ENCODE results near the gene OR2B2. TPM values are rescaled to one million over a fixed set of nuclear protein-coding genes. Genes with fewer than 3 reads are reported as not detected.

Gene OR2B2
- total RNA-seq, 1 experiment from 2014 or later: not detected

DNA sequence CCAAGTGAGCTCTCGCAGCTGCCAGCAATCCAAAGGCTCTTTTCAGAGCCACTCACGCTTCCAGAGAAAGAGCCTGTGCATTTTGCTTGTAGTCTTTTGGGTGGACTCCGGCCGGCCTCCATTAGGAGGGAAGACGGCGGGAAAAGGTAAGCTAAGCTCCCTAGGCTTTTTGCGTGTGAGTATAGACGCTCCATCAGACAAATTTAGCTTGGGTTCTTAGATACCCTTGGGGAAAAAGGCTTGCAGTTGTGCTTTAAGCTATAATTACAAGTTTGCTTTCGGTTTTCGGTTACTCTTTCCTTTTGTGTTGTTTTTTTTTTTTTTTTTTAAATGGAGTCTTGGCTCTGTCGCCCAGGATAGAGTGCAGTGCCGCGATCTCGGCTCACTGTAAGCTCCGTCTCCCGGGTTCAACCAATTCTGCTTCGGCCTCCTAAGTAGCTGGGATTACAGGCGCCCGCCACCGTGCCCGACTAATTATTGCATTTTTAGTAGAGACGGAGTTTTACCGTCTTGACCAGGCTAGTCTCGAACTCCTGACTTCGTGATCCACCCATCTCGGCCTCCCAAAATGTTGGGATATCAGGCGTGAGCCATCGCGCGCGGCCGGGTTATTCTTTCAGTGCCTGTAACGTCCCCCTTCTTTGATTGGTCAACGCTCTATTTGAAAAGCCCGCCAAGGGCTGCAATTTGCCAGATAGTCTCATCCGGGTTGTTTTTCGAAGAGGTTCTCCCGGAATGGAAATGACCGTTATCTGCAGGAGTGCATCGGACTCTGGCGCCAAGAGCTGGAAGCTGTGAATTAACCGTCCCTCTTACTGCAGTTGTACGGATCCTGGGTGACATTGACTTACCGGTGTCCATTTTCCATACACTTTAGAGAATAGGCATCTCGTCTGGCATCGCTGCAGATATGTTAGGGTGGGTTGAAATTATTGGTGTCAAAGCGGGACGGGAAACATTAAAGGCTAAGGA lies 18.1 kb downstream of the OR2B2 start:
- DNase-seq (ENCODE audit: low spot score): peak; percentile 79

DNA sequence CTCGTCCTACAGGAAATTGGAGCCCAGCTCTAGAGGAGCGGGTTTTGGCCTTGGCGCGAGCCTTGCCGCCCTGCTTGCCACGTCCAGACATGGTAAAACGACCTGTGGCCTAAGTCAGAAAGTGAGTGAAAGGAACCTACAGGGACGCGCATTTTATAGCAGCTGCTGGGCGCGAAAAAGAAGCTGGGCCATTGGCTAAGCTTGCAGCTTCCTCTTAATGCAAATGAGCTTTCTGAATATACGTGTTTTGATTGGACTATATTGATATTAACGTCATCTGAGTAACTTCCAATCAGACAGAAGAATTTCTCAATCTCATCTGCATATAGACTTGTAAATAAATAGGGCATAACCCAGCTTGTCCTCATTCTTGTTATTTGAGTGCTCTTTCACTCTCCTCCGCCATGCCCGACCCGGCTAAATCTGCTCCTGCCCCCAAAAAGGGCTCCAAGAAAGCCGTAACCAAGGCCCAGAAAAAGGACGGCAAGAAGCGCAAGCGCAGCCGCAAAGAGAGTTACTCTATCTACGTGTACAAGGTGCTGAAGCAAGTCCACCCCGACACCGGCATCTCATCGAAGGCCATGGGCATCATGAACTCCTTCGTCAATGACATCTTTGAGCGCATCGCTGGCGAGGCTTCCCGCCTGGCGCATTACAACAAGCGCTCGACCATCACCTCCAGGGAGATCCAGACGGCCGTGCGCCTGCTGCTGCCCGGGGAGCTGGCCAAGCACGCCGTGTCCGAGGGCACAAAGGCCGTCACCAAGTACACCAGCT lies 18.9 kb downstream of the OR2B2 start:
- peak; percentile 99 for DNase-seq (ENCODE audit: low spot score)

DNA sequence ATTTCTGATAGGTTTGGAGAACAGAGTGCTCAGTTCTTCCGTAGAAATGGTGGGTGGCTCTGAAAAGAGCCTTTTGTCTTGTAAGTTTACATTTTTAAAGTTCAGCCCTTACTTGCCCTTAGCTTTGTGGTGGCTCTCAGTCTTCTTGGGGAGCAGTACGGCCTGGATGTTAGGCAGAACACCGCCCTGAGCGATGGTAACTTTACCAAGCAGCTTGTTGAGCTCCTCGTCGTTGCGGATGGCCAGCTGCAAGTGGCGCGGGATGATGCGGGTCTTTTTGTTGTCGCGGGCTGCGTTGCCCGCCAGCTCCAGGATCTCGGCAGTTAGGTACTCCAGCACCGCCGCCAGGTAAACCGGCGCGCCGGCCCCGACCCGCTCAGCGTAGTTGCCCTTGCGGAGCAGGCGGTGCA lies 19.5 kb downstream of the OR2B2 start:
- DNase-seq (ENCODE audit: low spot score): peak; percentile 8

DNA sequence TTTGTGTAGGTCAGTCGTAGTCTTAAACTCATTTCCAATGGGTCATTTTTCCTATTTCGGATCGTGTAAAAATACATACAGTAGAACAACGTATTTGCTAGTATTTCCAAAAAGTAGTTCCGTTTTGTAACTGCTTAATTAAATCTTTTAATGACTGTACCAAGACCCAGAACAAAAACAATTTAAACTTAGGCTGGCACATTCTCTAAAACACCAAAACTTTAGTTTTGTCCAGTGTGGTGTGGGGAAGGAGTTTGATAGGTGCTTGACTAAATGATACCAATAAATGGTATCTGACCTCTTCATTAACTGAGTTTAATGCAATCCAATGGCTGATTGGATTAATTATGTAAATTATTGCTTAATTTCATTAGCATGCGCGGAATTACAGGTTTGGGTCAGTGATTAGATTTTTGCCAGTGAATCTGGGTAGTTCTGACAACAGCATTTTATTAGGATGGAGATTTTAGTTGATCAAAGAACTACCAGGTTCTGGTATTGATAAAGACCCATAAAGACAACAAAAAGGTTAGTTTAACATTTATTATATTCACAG lies 20.8 kb downstream of the OR2B2 start:
- DNase-seq (ENCODE audit: low spot score): no peak

DNA sequence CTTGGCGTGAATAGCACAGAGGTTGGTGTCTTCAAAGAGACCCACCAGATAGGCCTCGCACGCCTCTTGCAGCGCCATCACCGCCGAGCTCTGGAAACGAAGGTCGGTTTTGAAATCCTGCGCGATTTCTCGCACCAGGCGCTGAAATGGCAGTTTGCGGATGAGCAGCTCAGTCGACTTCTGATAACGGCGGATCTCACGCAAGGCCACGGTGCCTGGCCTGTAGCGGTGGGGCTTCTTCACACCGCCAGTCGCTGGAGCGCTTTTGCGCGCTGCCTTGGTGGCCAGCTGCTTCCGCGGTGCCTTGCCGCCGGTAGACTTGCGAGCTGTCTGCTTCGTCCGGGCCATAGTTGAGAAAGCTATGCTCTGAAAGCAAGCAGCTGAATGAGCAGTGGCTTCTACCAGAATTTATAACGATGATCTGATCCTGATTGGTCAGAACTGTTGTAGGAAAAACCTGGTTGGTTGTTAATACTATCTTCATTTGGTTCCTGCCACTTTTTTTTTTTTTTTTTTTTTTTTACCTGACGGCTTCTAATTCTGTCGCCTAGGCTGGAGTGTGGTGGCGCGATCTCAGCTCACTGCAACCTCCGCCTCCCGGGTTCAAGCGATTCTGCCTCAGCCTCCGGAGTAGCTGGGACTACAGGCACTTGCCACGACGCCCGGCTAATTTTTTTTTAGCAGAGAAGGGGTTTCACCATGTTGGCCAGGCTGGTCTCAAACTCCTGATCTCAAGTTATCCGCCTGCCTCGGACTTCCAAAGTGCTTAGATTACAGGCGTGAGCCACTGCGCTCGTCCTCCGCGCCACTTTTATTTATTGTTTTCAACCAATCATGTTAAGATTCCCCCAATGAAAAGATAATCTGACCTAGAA lies 21.5 kb downstream of the OR2B2 start:
- peak; percentile 93 for DNase-seq (ENCODE audit: low spot score)

DNA sequence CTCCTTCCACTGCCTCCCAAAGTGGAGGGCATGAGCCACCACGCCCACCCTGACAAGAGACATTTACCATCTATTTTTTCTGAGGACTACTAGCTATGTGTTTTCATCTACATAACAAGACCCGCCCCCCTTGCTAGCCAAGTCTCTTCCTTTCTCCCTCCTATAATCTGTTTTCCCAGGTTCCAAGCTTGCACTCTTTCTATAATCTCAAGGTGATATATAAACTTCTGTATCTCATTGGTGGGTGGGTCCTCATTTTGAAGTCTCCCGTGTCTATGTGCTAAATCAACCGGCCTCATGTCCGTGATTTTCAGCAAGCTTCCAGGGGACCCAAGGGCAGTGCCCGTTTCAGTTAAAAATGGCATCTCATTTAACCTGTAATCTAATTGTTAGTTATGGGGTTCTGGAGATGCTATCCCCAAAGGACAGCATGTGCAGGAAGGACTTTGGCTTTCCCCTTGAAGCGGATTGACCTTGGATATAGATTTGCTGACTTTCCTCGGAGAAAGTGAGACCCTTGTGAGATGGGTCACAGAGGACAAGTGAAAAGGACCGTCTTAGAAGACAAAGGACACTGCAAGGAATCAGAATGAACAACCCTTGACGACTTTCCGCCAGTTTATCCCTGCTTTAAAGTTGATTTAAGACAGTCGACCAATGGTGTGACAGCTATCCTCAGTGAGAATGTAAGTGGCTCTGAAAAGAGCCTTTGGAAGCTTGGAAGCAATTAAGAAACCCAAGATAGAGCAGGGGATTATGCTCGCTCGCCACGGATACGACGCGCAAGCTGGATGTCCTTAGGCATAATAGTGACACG lies 22.4 kb downstream of the OR2B2 start:
- peak; percentile 21 for DNase-seq (ENCODE audit: low spot score)

DNA sequence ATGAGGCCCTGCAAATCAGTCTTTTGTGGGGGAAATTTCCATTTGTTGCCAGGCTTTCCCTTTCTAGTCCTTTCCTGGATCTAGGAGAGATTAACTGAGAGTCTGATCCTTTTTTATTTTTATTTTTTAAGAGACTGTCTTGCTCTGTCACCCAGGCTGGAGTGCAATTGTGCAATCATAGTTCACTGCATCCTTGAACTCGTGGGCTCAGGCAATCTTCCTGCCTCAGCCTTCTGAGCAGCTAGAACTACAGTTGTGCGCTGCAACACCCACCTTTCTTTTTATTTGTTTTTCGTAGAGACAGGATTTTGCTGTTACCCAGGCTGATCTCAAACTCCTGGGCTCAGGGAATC lies 22.9 kb downstream of the OR2B2 start:
- DNase-seq (ENCODE audit: low spot score): no peak

DNA sequence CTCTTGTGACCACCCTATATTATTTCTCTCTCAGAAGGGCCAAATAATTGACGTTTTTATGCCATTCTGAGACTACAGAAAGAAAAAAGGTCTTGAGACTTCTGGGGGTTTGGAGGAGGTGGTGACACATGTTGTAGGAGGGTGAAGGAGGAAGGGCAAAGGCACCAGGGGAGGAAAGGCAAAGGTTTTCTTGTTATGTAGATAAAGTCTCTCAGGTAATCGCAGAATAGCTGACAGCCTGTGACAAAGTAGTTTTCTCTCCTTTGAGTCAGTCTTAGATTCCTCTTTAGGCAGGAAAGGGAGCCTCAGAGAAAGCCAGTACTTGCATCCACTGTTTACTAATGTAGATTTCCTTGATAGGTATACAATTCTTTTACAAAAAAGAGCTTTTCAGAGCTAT lies 23.6 kb downstream of the OR2B2 start:
- DNase-seq (ENCODE audit: low spot score): no peak

DNA sequence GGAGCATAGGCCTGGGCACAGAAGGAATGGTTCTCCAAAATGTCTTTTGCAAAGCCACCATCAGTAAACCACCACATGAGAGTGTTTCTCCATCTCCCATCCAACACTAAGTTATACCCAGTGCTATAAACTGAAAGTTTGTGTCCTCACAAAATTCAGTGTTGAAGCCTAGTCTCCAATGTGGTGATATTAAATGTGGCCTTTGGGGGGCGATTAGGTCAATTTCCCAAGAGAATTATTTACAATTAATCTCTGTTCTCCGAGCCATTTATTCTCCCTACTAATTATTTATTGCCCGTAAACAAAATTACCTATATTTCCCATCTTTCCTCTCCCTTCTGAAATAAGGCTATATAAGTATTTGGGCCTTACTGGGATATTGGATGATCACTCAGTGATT lies 26.1 kb downstream of the OR2B2 start:
- DNase-seq (ENCODE audit: low spot score): no peak

DNA sequence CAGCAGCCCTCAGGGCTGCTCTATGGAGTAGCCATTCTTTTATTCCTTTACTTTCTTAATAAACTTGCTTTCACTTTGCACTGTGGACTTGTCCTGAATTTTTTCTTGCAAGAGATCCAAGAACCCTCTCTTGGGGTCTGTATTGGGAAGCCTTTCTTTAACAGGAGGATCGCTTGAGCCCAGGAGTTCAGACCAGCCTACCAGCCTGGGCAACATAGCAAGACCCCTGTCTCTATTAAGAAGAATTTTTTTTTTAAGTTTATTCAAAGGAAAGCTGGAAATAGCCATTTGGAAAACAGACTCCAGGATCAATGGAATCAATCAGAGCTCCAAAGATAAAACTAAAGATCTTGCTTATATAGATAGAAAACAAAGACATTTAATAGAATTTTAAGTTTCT lies 29.1 kb downstream of the OR2B2 start:
- DNase-seq (ENCODE audit: low spot score): no peak

DNA sequence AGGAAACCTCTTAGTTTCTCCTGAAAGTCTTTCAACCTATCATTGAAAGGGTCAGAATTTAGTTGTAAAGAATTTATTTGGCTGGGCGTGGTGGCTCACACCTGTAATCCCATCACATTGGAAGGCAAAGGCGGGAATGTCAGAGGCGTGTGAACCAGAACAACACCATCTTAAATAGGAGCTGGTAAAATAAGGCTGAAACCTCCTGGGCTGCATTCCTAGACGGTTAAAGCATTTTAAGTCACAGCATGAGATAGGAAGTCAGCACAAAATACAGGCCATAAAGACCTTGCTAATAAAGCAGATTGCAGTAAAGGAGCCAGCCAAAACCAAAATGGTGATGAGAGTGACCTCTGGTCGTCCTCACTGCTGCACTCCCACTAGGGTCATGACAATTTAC lies 29.6 kb downstream of the OR2B2 start:
- no peak for DNase-seq (ENCODE audit: low spot score)

DNA sequence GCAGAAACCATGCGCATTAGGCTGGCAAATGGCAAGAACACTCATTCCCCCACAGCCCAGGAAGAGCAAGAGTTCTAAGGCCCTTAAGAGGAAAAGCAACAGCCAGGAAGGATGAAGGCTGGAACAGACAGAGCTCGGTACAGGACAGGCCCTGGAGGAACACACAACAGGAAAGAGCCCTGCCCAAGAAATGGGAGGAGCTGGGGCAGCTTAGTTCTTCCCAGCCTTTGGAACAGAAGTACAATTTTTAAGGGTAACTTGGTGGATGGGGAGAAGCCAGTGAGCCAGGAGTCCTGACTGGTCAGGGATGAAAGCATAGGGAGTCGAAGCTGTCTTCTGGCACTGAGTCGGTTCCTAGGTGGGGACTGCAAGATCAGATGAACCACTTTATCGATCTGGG lies 32.4 kb downstream of the OR2B2 start:
- no peak for DNase-seq (ENCODE audit: low spot score)

DNA sequence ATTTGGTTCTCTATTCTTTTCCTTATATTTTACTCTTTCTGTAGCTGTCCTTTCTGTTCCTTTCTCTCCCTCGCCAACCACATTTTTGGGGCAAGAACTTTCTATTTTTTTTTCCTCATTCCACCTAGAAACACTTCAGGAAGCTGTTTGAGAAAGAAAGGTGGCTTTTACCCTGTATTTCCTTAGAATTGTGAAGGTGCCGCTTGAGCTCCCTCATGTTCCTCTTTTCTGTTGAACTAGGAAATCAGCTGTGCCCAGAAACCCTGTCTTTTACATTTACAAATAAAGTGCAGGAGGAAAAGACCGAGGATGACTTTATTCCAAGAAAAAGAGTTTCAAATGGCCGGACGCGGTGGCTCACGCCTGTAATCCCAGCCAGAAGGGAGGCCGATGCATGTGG lies 38.2 kb downstream of the OR2B2 start:
- no peak for DNase-seq (ENCODE audit: low spot score)

DNA sequence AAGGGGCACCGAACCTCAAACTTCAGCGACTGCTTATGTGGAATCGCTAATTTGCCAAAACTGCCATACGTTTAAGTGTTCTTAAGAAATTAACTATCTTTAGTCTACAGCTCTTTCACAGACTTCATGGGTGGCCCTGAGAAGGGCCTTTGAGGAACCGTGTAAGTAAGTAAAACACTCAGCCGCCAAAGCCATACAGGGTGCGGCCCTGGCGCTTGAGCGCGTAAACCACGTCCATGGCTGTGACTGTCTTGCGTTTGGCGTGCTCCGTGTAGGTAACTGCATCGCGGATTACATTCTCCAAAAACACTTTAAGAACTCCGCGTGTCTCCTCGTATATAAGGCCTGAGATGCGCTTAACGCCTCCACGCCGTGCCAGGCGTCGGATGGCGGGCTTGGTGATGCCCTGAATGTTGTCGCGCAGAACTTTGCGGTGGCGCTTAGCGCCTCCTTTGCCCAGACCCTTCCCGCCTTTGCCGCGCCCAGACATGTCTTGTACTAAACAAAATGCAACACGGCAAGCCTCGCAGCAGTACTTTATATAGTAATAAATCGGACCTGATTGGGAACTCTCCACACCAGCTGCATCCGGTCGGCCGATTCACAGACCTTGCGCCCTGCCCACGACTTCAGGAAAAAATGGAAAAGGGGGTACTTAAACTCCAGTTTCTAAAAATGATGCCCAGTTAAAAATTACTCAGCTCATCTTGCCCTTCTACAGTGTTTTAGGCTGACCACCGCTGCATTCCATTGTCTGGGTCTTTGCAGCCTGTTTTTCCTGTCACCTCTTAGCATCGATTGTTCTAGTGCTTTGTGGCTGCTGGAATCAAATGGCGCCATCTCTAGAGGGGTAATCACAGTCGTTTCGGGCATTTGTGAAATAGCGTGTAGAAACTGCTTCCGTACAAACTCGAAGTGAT lies 38.9 kb downstream of the OR2B2 start:
- DNase-seq (ENCODE audit: low spot score): no peak

DNA sequence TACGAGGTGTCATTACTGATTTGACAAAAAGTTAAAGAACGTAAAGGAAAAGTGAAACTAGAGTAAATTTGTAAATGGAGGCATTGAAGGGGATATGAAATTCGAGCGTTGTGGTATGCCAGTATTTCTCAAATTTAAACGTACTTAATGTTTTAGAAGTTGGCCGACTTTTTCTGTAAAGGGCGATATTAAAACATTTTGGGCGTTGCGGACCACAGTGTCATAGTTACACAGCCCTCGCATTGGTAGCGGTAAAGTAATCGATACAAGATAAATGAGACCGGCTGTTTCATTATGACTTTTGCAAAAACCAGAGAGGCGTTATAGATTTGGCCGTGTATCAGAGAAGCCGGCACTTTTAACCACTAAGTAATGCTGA lies 39.6 kb downstream of the OR2B2 start:
- no peak for DNase-seq (ENCODE audit: low spot score)

DNA sequence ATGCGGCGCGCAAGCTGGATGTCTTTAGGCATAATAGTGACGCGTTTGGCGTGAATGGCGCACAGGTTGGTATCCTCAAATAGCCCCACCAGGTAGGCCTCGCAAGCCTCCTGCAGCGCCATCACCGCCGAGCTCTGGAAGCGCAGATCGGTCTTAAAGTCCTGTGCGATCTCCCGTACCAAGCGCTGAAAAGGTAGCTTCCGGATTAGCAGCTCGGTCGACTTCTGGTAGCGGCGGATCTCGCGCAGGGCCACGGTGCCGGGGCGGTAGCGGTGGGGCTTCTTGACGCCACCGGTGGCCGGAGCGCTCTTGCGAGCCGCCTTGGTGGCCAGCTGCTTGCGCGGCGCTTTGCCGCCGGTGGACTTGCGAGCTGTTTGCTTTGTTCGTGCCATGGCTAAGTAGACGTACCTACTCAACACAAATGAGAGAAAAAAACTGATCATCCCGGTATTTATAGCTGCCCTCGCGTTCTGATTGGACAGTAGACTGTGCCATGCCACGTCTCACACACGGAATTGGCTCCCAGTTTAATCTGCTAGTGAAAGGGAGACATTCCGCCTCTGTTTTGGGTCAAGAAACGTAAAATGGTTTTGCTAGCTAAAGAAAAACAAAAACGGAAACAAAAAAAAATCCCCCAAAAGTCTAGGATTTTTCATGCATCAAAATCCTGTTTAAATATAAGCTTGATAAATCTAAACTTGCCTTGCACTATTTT lies 40.1 kb downstream of the OR2B2 start:
- DNase-seq (ENCODE audit: low spot score): no peak

DNA sequence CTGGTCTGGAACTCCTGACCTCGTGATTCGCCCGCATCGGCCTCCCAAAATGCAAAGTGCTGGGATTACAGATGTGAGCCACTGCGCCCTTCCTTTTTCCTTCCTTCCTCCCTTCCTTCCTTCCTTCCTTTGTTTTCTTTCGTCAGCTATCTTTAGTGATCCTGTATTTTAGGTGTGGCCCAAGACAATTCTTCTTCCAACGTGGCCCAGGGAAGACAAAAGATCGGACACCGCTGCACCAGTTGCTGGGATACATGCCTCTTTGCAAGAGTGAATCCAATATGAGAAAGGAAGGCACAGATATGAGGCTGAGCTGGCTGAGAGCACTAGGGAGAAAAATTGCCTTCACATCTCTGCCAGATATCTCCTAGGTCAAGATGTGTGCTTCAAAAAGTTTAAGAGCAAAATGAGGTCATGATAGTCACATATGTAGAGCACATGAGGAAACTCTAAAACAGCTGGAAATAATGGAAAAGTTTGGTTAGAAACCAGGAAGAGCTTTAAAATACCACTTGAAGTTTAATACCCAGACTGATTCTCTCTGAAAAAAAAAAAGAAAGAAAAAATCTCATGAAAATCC lies 41.8 kb downstream of the OR2B2 start:
- no peak for DNase-seq (ENCODE audit: low spot score)

DNA sequence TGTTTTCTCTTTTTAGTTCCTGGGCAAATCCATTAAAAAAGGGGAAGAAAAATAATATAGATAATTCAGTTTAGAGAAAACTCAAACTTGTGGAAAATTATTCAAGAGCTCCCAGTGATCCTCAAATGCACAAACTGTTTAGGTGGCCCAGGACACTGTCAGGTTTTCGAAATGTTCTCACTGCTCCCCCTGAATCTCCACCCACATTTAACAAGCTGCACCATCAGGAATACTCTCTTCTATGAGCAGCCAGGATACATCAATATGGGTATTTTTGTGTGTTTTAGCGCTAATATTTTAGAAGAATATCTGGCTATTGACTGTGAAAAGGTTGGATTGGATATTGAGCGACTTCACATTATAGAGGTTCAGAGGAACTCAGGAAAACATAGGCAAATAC lies 43.9 kb downstream of the OR2B2 start:
- no peak for DNase-seq (ENCODE audit: low spot score)

DNA sequence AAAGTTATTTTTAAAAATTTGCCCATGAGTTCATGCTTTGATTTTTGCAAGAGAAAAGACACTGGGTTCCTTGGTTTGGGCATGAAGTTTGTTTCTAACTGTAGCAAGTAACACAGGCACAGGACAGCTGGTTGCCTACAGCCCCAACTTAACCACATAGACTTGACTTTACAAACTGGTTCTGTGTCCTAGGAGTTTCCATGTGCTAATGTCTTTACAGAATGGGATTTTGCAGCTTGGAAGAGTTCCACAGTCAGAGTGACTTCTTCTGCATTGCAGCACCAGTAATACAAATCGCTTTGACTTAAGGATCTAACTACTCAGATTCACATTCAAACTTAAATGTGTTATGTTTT lies 44.3 kb downstream of the OR2B2 start:
- no peak for DNase-seq (ENCODE audit: low spot score)

All from H4 (cell line).